HuH-7 (cell line): ENCODE data around the gene NDOR1.

Experiments
- DNase-seq: peaks from one replicate; pipeline ENCODE4 v3.0.0; 2011; ENCODE audit warnings: low spot score

Gene NDOR1

GRCh38 chr9:137167747-137168572 is 37.5 kb upstream of the NDOR1 start:
- DNase-seq: peak; percentile 84

- DNase-seq: no peak
Observed at GRCh38 chr9:137168573-137168903, 37.0 kb upstream of the NDOR1 start.

GRCh38 chr9:137168904-137169856 is 36.3 kb upstream of the NDOR1 start:
- peak; percentile 85 for DNase-seq

- no peak for DNase-seq
Observed at GRCh38 chr9:137169896-137170358, 35.6 kb upstream of the NDOR1 start, which contains the start of gene LRRC26. LRRC26 (minus strand) TSS chr9:137170051; CDS start chr9:137169943, 108 bp downstream.

GRCh38 chr9:137170486-137171148 is 34.9 kb upstream of the NDOR1 start:
- no peak for DNase-seq

GRCh38 chr9:137171149-137171900 is 34.2 kb upstream of the NDOR1 start:
- DNase-seq: no peak

GRCh38 chr9:137172901-137173795 is 32.4 kb upstream of the NDOR1 start:
- DNase-seq: no peak

- no peak for DNase-seq
Observed at GRCh38 chr9:137173796-137174664, 31.5 kb upstream of the NDOR1 start.

GRCh38 chr9:137174722-137175293 is 30.7 kb upstream of the NDOR1 start:
- DNase-seq: no peak

- no peak for DNase-seq
Observed at GRCh38 chr9:137175345-137175961, 30.0 kb upstream of the NDOR1 start.

- DNase-seq: peak; percentile 95
Observed at GRCh38 chr9:137176302-137177182, 29.0 kb upstream of the NDOR1 start.

GRCh38 chr9:137178201-137178938 is 27.1 kb upstream of the NDOR1 start:
- no peak for DNase-seq

- DNase-seq: no peak
Observed at GRCh38 chr9:137178939-137179630, 26.4 kb upstream of the NDOR1 start.

GRCh38 chr9:137179761-137180160 is 25.7 kb upstream of the NDOR1 start:
- DNase-seq: no peak

GRCh38 chr9:137180491-137180890 is 25.0 kb upstream of the NDOR1 start:
- DNase-seq: no peak

- no peak for DNase-seq
Observed at GRCh38 chr9:137181680-137182079, 23.8 kb upstream of the NDOR1 start.
